GM23338 (cell line): Measurements from ENCODE around the gene ESPNL. TPM values are rescaled to one million over a fixed set of nuclear protein-coding genes. Genes with fewer than 3 reads are reported as not detected.
A peak's percentile ranks its signal among the peaks of the same experiment; 100 is the strongest.

ENCODE experiments used
- ATAC-seq: fragments of 200-7000 bp; cut with Tn5 transposase; 3 replicates; pipeline ENCODE4 v1.9.1; 2020
- DNase-seq: peaks from one replicate; pipeline ENCODE4 v3.0.0-alpha.2; 2015; ENCODE audit warnings: low spot score
- H2AFZ ChIP-seq: fragments of 200-600 bp; sonication (generic); 2 replicates; pipeline ENCODE4 v1.8.0; 2016; ENCODE audit warnings: antibody characterized with exemption, mild to moderate bottlenecking, moderate library complexity
- H3F3A ChIP-seq: fragments of 200-600 bp; sonication (generic); replicated peaks from 2 replicates; pipeline ENCODE4 v1.8.0; 2017; ENCODE audit warnings: antibody characterized with exemption, mixed run types, low read depth
- H3K27ac ChIP-seq: fragments of 200-600 bp; sonication (generic); 2 replicates; pipeline ENCODE4 v1.6.1; 2016; ENCODE audit warnings: low read depth
- H3K27me3 ChIP-seq: fragments of 200-600 bp; sonication (generic); 2 replicates; pipeline ENCODE4 v1.8.0; 2016; ENCODE audit warnings: mild to moderate bottlenecking, mixed run types, moderate library complexity; ENCODE audit not compliant: insufficient read depth
- H3K36me3 ChIP-seq: fragments of 200-600 bp; sonication (generic); 2 replicates; pipeline ENCODE4 v1.8.0; 2016; ENCODE audit warnings: mild to moderate bottlenecking; ENCODE audit not compliant: insufficient read depth
- H3K4me1 ChIP-seq: fragments of 200-600 bp; sonication (generic); 2 replicates; pipeline ENCODE4 v1.8.0; 2016; ENCODE audit warnings: mild to moderate bottlenecking, moderate library complexity; ENCODE audit not compliant: insufficient read depth
- H3K4me2 ChIP-seq: fragments of 200-600 bp; sonication (generic); 2 replicates; pipeline ENCODE4 v1.7.1; 2017; ENCODE audit warnings: mixed run types
- H3K4me3 ChIP-seq: fragments of 200-600 bp; sonication (generic); 2 replicates; pipeline ENCODE4 v1.6.1; 2016; ENCODE audit warnings: mixed run types
- H3K79me2 ChIP-seq: fragments of 200-600 bp; sonication (generic); replicated peaks from 2 replicates; pipeline ENCODE4 v1.8.0; 2017; ENCODE audit warnings: mild to moderate bottlenecking; ENCODE audit not compliant: insufficient read depth
- H3K9me2 ChIP-seq: fragments of 200-600 bp; sonication (generic); 2 replicates; pipeline ENCODE4 v1.8.0; 2017; ENCODE audit not compliant: insufficient read depth
- H4K20me1 ChIP-seq: fragments of 200-600 bp; sonication (generic); replicated peaks from 2 replicates; pipeline ENCODE4 v1.8.0; 2017; ENCODE audit warnings: mild to moderate bottlenecking; ENCODE audit not compliant: insufficient read depth
- H3K27ac Mint-ChIP-seq: 2 replicates; pipeline ENCODE4 v1.8.0; 2020; ENCODE audit warnings: inconsistent platforms, mild to moderate bottlenecking, moderate library complexity, mixed read lengths
- H3K27me3 Mint-ChIP-seq: 3 replicates; pipeline ENCODE4 v1.8.0; 2022; ENCODE audit warnings: low read depth, mild to moderate bottlenecking, moderate library complexity, mixed read lengths, inconsistent platforms; ENCODE audit not compliant: insufficient read depth, poor library complexity
- H3K36me3 Mint-ChIP-seq: 3 replicates; pipeline ENCODE4 v1.8.0; 2021; ENCODE audit warnings: low read depth, mild to moderate bottlenecking, inconsistent platforms, moderate library complexity, mixed read lengths
- H3K4me1 Mint-ChIP-seq: 3 replicates; pipeline ENCODE4 v1.8.0; 2020; ENCODE audit warnings: mild to moderate bottlenecking, inconsistent platforms, mixed read lengths
- H3K4me3 Mint-ChIP-seq: 3 replicates; pipeline ENCODE4 v1.8.0; 2021; ENCODE audit warnings: moderate library complexity, mild to moderate bottlenecking, inconsistent platforms, mixed read lengths
- H3K9me3 Mint-ChIP-seq: 3 replicates; pipeline ENCODE4 v1.8.0; 2020; ENCODE audit warnings: moderate library complexity, mild to moderate bottlenecking, inconsistent platforms, mixed read lengths
- ETS1 ChIP-seq: IDR thresholded peaks from 2 replicates; pipeline ENCODE4 v1.6.1; 2016; ENCODE audit warnings: antibody characterized with exemption
- EZH2 ChIP-seq: fragments of 200-600 bp; sonication (generic); IDR thresholded peaks from one replicate; pipeline ENCODE4 v1.8.0; 2017; ENCODE audit warnings: antibody characterized with exemption, mild to moderate bottlenecking, low read depth; ENCODE audit not compliant: unreplicated experiment
- EZH2phosphoT487 ChIP-seq: fragments of 200-600 bp; sonication (generic); IDR thresholded peaks from one replicate; pipeline ENCODE4 v1.8.1; 2018; ENCODE audit warnings: antibody characterized with exemption; ENCODE audit not compliant: unreplicated experiment
- JUNB ChIP-seq: IDR thresholded peaks from one replicate; pipeline ENCODE4 v1.6.1; 2016; ENCODE audit warnings: antibody characterized with exemption; ENCODE audit not compliant: unreplicated experiment
- NANOG ChIP-seq: IDR thresholded peaks from 2 replicates; pipeline ENCODE4 v1.6.1; 2016; ENCODE audit warnings: antibody characterized with exemption, borderline replicate concordance
- POLR2AphosphoS5 ChIP-seq: IDR thresholded peaks from 2 replicates; pipeline ENCODE4 v1.6.1; 2016; ENCODE audit warnings: antibody characterized with exemption, low read depth
- REST ChIP-seq: IDR thresholded peaks from one replicate; pipeline ENCODE4 v1.6.1; 2018; ENCODE audit warnings: antibody characterized with exemption; ENCODE audit not compliant: unreplicated experiment
- ZNF114 ChIP-seq: fragments of 250-450 bp; sonication (Bioruptor Pico); IDR thresholded peaks from 2 replicates; pipeline ENCODE4 v1.5.0; 2020; ENCODE audit warnings: mild to moderate bottlenecking, moderate library complexity
- ZNF462 ChIP-seq: fragments of 250-450 bp; sonication (Bioruptor Pico); IDR thresholded peaks from 2 replicates; pipeline ENCODE4 v1.5.0; 2020; ENCODE audit warnings: mild to moderate bottlenecking, moderate library complexity
- polyA plus RNA-seq: library from polyadenylated mRNA; unstranded; fragments of >200 nt; fragmentation: Nextera tagmentation; extraction: Ambion mirVana; gene quantifications from 2 replicates; pipeline ENCODE4 v1.2.1, GENCODE V29; 2016
- total RNA-seq: library from RNA; depleted of rRNA; stranded (reverse); fragments of >200 nt; shearing (Covaris generic); gene quantifications from 2 replicates; pipeline ENCODE4 v1.2.3, GENCODE V29; 2014

Gene ESPNL
- total and polyA plus RNA-seq, 2 experiments from 2014 or later = 0.44 to 3.1 TPM

- TF ChIP-seq EZH2phosphoT487 = no peak
- no peak for TF ChIP-seq EZH2
- TF ChIP-seq ETS1 = no peak
- Mint-ChIP-seq H3K27me3 (peaks cover 40% of the 10 kb centered on the region), H3K36me3 (peaks cover 38% of the 10 kb centered on the region), H3K27ac (peak overlapping the region; percentile 92), H3K4me3 (no peak overlapping the region), H3K9me3 (no peaks in the 10 kb centered on the region; the same call in 2 of the 3 replicates), H3K4me1 (peaks cover 54% of the 10 kb centered on the region)
- peak; percentile 75 for DNase-seq
- H3K4me3 ChIP-seq = no peak overlapping the region
- H3K27ac ChIP-seq = peak overlapping the region; percentile 85
- peak; percentile 11 for ATAC-seq
- H3F3A ChIP-seq = peaks cover 6% of the 10 kb centered on the region; the same call in 1 of the 2 replicates
- no peak overlapping the region for H2AFZ ChIP-seq
- H3K79me2 ChIP-seq = no peaks in the 10 kb centered on the region
- H3K36me3 ChIP-seq = no peaks in the 10 kb centered on the region
- no peaks in the 10 kb centered on the region for H3K9me2 ChIP-seq
- H3K4me1 ChIP-seq = peaks cover 27% of the 10 kb centered on the region
- H3K4me2 ChIP-seq = no peak overlapping the region; the same call in 1 of the 2 replicates
- H4K20me1 ChIP-seq = no peaks in the 10 kb centered on the region; the same call in 1 of the 2 replicates
- no peaks in the 10 kb centered on the region for H3K27me3 ChIP-seq
These were observed 3.7 kb upstream of the ESPNL start for GRCh38 chr2:238096311-238097011.

GRCh38 chr2:238097201-238097987 is 2.7 kb upstream of the ESPNL start:
- no peak overlapping the region for H2AFZ ChIP-seq
- DNase-seq = no peak
- H3K27me3 Mint-ChIP-seq = peaks cover 37% of the 10 kb centered on the region
- no peaks in the 10 kb centered on the region; the same call in 2 of the 3 replicates for H3K9me3 Mint-ChIP-seq
- H3K9me2 ChIP-seq = no peaks in the 10 kb centered on the region
- ATAC-seq = no peak
- H3K27ac Mint-ChIP-seq = no peak overlapping the region
- H3K4me1 ChIP-seq = peaks cover 27% of the 10 kb centered on the region
- no peak overlapping the region for H3K4me3 ChIP-seq
- peaks cover 31% of the 10 kb centered on the region for H3K36me3 Mint-ChIP-seq
- H3K27me3 ChIP-seq = no peaks in the 10 kb centered on the region
- H3K36me3 ChIP-seq = no peaks in the 10 kb centered on the region
- no peaks in the 10 kb centered on the region for H3K79me2 ChIP-seq
- H3K4me3 Mint-ChIP-seq = no peak overlapping the region
- peaks cover 54% of the 10 kb centered on the region for H3K4me1 Mint-ChIP-seq
- H3K27ac ChIP-seq = no peak overlapping the region
- H3F3A ChIP-seq = peaks cover 6% of the 10 kb centered on the region; the same call in 1 of the 2 replicates
- no peak overlapping the region for H3K4me2 ChIP-seq
- no peaks in the 10 kb centered on the region; the same call in 1 of the 2 replicates for H4K20me1 ChIP-seq
- no peak for TF ChIP-seq NANOG
- no peak for TF ChIP-seq ZNF462 (CRISPR knock-in tag)
- no peak for TF ChIP-seq ZNF114
- no peak for TF ChIP-seq POLR2AphosphoS5
- TF ChIP-seq REST = no peak
- TF ChIP-seq JUNB = no peak
